GM21576 (cell line): Measurements from ENCODE around the gene MKRN2.
"Not testable (repeated sequence)": the region's sequence is repeated elsewhere in the genome, so short reads cannot be mapped to it uniquely, and the experiment has no call there.

Source experiments
- ATAC-seq: cut with Tn5 transposase; IDR thresholded peaks from one replicate; pipeline ENCODE4 v1.9.1; 2021; ENCODE audit warnings: mild to moderate bottlenecking, moderate library complexity; ENCODE audit not compliant: unreplicated experiment

The MKRN2 gene

GRCh38 chr3:12624964-12625363 lies 68.1 kb downstream of the MKRN2 start:
- ATAC-seq: not testable (repeated sequence)

GRCh38 chr3:12627370-12627769 lies 70.5 kb downstream of the MKRN2 start:
- ATAC-seq: no peak

GRCh38 chr3:12628813-12629212 lies 71.9 kb downstream of the MKRN2 start:
- ATAC-seq: no peak

- ATAC-seq: no peak
Measured at GRCh38 chr3:12629560-12629959, 72.7 kb downstream of the MKRN2 start.

- ATAC-seq: no peak
Measured at GRCh38 chr3:12630292-12630691, 73.4 kb downstream of the MKRN2 start.

- ATAC-seq: not testable (repeated sequence)
Measured at GRCh38 chr3:12630843-12631242, 74.0 kb downstream of the MKRN2 start.

- no peak for ATAC-seq
Measured at GRCh38 chr3:12632523-12632922, 75.6 kb downstream of the MKRN2 start.

GRCh38 chr3:12633108-12633507 lies 76.2 kb downstream of the MKRN2 start:
- ATAC-seq: no peak
